IPS-18c (cell line): Measurements from ENCODE around the gene PFKFB3.

Experiments
- H3K4me3 ChIP-seq: 2 replicates; pipeline ENCODE4 v1.7.0; 2013; ENCODE audit warnings: low read depth, mild to moderate bottlenecking, low read length, moderate library complexity; ENCODE audit not compliant: insufficient read depth
- H3K9me3 ChIP-seq: one replicate; pipeline ENCODE4 v1.6.1; 2013; ENCODE audit warnings: mild to moderate bottlenecking, low read length, moderate library complexity; ENCODE audit not compliant: control insufficient read depth, insufficient read depth

The PFKFB3 gene

DNA sequence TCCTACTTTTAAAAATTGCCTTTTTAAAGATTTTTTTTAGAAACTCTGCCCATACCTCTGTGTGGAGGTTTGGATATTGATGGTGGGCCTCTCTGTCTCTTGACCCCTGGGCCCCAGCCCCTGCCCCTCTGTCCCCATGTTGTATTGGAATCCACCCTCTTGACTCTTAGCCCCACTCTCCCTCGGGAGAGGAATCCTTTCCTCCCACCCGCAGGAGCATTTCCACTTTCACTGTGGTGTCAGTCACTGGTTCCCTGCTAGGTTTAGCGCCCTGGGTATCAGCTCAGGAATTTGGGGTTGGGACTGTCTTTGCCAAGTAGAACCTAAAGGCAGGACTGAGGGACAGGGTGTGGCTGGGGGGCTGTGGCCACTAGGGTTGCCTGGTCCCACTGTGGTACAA is 10.1 kb downstream of the PFKFB3 start:
- no peaks in the 10 kb centered on the region for H3K9me3 ChIP-seq
- no peak overlapping the region for H3K4me3 ChIP-seq

DNA sequence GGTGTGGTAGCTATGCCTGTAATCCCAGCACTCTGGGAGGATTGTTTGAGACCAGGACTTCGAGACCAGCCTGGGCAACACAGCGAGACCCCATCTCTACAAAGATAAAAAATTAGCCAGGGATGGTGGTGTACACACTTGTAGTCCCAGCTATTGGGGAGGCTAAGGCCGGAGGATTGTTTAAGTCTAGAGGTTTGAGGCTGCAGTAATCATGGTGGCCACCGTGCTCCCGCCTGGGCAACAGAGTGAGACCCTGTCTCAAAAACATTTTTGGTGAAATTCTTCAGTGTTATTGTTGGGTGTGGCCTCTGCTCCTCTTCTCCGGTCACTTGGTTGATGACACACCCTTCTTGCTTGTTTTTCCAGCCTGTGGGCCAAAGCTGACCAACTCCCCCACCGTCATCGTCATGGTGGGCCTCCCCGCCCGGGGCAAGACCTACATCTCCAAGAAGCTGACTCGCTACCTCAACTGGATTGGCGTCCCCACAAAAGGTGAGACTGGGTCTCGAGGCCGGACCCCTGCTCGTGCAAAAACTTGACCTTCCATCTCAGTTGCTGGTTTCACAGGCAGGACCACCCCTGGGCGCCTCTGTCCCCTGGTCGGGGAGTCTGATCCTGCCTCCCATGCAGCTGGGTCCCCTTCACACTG is 10.6 kb downstream of the PFKFB3 start:
- no peaks in the 10 kb centered on the region for H3K9me3 ChIP-seq
- no peak overlapping the region for H3K4me3 ChIP-seq

DNA sequence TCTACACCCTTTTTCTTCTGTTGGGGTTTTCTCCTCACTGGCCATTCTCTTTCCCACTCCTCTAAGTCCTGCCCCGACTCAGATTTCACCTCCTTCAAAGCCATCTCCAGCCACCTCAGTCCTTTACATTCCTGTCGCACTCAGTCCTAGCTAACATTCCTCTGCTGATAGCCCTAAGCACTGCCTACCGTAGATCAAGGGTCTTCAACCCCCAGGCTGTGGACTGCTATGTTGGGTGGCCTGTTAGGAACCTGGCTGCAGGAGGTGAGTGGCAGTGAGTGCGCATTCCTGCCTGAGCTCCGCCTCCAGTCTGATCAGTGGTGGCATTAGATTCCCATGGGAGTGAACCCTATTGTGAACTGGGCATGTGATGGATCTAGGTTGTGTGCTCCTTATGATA is 11.2 kb downstream of the PFKFB3 start:
- H3K9me3 ChIP-seq: no peaks in the 10 kb centered on the region
- H3K4me3 ChIP-seq: no peak overlapping the region

DNA sequence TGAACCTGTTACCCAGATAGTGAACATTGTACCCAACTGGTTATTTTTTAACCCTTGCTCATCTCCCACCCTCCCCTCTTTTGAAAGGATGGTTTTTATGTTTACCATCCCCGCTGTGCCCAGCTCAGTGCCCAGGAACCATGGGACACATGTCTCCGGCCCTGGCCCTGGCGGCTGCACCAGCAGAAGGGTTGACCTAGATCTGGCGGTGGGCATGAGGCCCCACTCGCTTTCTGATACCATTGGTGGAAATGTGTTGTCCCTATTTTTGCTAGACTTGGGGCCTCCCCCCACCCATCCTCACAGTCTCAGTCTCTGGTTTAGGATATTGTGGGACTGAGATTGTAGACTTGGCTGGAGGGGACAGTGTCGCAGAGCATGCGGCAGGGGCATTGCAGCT is 11.9 kb downstream of the PFKFB3 start:
- Histone ChIP-seq H3K9me3 (no peaks in the 10 kb centered on the region), H3K4me3 (no peak overlapping the region)

DNA sequence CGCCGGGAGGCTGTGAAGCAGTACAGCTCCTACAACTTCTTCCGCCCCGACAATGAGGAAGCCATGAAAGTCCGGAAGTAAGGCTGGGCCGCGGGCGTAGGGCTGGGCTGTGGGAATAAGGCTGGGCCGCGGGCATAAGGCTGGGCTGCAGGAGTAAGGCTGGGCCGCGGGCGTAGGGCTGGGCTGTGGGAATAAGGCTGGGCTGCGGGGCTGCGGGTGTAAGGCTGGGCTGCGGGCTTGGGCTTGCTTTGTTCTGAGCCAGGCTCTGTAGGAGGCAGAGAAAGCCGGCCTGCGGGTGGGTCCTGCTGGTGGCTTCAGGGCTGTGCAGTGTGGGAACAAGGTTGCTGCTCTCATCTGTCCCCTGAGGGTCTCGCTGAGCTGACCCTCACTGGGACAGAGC is 12.5 kb downstream of the PFKFB3 start:
- no peaks in the 10 kb centered on the region for H3K9me3 ChIP-seq
- no peak overlapping the region for H3K4me3 ChIP-seq

DNA sequence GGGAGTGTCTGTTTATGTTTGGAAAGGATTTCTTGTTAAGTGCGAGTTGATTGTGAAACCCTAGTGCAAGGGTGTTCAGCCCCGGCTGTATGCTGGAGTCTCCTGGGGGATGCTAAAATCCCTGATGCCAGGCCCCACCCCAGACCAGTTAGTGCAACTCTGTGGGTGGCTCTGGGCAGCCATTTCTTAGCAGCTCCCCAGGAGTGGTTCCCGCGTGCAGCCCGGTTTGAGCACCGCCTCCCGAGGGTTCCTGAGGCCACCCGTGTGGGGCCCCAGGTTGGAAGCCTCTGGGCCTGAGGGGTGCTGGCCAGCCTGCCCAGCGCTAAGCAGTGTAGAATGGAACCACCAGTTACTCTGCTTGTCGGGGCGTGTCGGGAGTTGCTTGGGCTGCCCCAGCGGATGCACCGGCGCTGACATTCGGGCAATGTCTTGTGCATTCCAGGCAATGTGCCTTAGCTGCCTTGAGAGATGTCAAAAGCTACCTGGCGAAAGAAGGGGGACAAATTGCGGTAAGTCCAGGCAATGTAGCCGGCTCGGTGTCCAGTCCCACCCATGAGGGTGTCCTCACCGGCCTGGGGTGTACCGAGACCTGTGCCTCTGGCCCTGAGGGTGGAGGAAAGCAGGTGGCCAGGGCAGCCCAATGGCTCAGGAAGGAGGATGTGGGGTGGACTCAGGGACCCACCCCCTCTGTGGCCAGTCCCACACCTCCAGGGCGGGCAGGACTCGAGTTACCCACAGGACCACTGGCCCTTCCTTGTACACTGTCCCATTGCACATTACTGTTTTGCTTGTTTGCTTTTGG is 13.2 kb downstream of the PFKFB3 start:
- no peak overlapping the region for H3K4me3 ChIP-seq
- no peaks in the 10 kb centered on the region for H3K9me3 ChIP-seq

DNA sequence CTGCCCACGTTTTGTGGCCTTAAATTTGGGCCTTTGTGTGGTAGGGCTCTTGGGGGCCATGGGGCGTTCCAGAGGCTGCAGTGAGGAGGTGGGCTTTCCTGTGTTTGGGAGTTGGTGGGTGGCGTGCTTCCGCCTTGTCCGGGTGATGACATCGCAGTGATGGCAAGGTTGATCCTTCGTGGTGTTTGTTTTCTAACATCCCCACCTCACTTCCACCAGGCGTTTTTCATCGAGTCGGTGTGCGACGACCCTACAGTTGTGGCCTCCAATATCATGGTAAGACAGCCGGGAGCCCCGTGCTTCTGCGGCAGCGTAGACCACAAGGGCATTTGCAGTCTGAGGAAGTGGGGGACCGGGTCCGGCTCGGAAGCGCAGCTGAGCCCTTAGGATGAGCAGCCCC is 14.2 kb downstream of the PFKFB3 start:
- Histone ChIP-seq H3K4me3 (no peak overlapping the region), H3K9me3 (no peaks in the 10 kb centered on the region)

DNA sequence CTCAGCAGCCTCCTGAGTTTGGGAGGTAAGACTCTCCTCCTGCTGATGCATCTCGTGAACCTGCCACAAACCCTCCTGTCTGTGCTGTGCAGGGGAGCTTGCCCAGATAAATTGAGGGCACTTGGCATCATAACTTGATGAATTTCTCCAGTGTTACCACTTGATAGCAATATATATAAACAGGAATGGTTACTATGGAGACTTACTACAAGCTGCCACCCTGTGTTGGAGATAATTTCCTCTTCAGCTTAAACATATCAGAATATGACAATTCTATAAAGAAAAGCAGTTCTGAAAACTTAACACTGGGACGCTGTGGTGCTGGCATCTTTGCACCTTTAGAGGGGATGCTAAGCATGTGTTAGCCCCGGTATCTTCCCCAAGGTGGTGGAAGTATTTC is 14.9 kb downstream of the PFKFB3 start:
- Histone ChIP-seq H3K9me3 (no peaks in the 10 kb centered on the region), H3K4me3 (no peak overlapping the region)

DNA sequence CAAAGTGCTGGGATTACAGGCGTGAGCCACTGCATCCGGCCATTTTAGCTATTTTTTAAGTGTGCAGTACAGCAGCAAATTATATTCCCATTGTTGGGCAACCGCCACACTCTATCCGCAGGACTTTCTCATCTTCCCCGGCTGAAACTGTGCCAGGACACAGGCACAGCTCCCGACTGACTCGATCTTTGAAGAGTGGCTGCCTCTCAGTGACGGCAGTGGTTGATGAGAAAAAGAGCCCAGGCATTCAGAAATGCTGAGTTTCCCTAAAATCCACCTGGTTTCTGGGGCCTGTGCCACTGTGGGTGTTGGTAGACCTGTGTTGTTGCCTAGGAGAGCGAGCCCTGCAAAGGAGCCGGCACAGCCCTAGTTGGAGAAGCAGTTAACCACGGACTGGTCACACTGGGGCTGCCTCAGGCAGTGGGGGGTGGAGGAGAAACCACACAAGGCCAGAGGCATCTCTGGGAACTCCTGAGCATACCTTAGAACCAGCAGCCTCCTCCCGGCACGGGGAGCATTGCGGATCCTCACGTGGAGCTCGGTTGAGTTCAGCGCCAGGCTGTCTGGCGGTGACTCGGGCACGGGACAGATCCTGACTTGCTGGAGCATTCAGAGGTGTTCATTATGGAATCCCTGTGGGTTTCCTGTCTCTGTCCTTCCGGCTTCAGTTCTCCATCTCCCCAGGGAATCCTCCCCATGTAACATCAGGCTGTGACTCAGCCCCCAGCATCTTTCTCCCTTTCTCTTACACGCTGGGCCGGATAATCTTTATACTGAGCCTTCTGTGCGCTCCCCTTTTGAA is 16.2 kb downstream of the PFKFB3 start:
- Histone ChIP-seq H3K9me3 (no peaks in the 10 kb centered on the region), H3K4me3 (no peak overlapping the region)

DNA sequence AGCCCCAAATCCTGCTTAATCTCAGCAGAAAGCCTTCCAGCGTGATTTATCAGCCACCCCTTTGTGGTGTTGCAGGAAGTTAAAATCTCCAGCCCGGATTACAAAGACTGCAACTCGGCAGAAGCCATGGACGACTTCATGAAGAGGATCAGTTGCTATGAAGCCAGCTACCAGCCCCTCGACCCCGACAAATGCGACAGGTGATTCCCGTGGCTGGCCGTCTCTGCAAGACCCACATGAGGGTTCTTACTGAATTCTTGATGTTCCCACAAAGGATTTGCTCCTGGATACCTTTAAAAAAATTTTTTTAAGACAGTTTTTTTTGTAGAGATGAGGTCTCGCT is 16.7 kb downstream of the PFKFB3 start:
- Histone ChIP-seq H3K4me3 (no peak overlapping the region), H3K9me3 (no peaks in the 10 kb centered on the region)

DNA sequence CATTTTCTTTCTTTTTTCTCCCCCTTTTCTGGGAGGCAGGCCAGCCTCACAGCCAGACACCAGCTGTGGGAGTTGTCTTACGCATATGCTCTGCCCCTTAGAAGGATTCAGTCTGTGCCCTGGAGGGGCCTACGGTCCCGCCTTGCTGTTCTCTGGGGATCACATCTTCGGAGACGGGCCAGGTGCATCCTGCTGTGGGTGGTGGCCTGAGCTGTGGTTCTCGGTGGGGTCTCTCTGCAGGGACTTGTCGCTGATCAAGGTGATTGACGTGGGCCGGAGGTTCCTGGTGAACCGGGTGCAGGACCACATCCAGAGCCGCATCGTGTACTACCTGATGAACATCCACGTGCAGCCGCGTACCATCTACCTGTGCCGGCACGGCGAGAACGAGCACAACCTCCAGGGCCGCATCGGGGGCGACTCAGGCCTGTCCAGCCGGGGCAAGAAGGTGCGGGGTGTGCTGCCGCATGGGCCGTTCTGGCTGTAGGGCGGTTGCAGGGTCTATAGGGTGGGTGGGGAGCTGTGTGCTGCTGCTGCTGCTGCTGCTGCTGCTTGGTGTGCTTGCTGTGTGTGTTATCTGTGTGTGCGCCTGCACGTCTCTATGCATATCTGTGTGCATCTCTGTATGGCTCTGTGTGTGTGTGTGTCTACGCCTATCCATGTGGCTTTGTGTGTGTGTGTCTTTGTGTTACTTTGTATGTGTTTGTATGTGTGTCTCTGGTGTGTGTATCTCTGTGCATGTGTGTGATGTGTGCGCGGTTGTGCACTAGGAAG is 17.9 kb downstream of the PFKFB3 start:
- H3K4me3 ChIP-seq: no peak overlapping the region
- no peaks in the 10 kb centered on the region for H3K9me3 ChIP-seq

DNA sequence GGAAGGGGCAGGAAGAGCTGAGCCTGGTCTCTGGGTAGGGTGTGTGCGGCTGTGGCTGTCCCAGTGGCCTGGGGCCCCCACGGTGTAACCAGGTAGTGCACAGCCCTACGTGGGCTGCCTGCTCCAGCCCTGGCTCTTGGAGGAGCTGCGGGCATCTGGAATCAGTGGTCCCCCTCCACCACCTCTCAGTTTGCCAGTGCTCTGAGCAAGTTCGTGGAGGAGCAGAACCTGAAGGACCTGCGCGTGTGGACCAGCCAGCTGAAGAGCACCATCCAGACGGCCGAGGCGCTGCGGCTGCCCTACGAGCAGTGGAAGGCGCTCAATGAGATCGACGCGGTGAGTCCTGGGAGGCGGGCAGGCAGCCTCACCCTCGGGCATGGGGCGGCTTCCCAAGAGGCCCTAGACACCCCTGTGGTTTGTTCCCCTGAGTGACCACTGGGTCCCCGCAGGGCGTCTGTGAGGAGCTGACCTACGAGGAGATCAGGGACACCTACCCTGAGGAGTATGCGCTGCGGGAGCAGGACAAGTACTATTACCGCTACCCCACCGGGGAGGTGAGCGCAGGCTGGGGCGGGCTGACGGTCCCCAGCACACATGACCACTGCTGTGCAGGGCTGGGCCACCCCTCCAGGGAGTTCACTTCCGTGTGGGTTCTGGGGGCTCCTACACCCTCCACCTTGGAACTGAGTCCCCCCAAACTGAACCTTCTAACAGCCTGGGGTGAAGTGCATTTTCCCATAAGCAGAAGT is 18.6 kb downstream of the PFKFB3 start:
- no peak overlapping the region for H3K4me3 ChIP-seq
- no peaks in the 10 kb centered on the region for H3K9me3 ChIP-seq

DNA sequence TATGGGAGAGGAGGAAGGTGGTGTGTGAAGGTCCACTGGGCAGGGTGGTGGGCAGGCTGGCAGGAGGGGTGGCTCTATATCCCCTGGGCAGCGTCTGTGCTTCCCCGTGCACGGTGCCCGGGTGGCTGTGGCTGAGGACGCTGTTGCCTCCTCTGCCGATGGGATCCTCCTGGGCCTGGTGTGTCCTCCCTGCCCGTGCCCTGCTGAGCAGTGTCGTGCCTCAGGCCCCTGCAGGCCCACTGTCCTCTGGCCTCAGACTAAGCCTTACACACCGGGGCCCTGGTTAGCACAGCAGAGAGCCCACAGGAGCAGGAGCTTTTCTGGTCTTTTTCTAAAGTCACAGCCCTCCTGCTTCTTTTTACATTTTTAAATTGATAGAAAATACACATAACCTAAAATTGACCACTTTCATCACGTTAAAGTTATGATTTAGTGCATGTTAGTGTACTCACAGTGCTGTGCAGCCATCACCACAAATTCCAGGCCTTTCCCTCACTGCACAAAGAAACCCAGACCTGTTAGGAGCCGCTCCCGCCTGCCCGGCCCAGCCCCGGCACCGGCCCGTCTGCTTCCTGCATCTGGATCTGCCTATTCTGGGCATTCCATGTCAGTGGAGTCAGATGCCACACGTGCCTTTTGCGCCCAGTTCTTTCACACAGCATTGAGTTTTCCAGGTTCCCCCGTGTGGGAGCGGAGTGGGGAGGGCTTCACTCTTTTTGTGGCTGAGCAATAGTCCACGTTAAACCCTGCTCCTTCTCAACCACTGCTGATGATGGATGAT is 19.4 kb downstream of the PFKFB3 start:
- Histone ChIP-seq H3K4me3 (no peak overlapping the region), H3K9me3 (no peaks in the 10 kb centered on the region)

DNA sequence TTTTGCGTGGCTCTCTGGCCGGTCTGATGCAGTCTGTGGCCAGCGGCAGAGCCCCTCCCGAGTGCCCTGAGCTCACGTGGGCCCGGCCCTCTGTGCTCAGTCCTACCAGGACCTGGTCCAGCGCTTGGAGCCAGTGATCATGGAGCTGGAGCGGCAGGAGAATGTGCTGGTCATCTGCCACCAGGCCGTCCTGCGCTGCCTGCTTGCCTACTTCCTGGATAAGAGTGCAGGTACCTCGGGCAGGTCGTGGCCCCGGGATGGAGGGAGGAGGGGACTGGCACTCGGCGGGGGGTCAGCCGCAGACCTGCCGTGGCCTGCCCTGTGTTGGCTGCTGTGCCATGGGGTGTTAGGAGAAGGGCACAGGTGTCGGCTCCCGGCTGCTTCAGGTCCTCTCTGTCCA is 20.0 kb downstream of the PFKFB3 start:
- Histone ChIP-seq H3K9me3 (no peaks in the 10 kb centered on the region), H3K4me3 (no peak overlapping the region)

DNA sequence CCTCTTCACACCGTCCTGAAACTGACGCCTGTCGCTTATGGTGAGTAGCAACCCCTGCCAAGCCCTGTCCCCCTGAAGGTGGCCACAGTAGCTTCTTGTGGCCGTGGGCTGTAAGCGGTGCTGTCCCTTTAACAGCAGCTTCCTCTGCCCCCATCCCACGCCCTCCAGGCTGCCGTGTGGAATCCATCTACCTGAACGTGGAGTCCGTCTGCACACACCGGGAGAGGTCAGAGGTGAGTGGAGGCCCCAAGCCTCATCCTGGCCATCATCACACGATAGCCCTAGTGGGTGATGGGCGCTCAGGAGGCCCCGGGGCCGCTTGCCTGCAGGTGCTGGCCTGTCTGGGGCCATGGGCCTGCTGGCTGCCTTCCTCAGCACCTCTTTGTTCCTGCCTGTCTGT is 21.2 kb downstream of the PFKFB3 start:
- H3K9me3 ChIP-seq: no peaks in the 10 kb centered on the region
- no peak overlapping the region for H3K4me3 ChIP-seq

DNA sequence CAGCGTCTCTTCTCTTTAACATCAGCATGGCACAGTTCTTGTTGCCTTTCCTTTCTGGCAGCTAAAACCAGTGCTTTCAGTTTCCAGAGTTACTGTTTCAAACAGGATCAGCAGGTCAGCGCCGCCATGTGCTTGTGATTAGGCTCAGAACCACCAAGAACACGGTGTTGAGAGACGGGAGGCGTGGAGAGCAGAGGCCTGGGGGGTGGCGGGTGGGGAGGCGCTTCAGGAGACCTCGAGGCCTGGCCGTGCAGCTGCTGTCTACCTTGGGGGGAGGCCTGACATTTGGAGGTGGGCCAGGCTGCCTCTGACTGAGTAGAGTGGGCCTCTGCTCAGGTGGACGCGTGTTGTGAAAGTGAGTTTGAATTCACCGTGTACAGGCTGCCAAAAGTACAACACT is 22.0 kb downstream of the PFKFB3 start:
- no peak overlapping the region for H3K4me3 ChIP-seq
- H3K9me3 ChIP-seq: no peaks in the 10 kb centered on the region
